ENCODE results near the gene PLS3. TPM values are rescaled to one million over a fixed set of nuclear protein-coding genes. Genes with fewer than 3 reads are reported as not detected.
"Not testable (repeated sequence)": the region's sequence is repeated elsewhere in the genome, so short reads cannot be mapped to it uniquely, and the experiment has no call there.

The PLS3 gene
- total and polyA plus RNA-seq, 8 donors: 186 to 354 (median 300) TPM

DNA sequence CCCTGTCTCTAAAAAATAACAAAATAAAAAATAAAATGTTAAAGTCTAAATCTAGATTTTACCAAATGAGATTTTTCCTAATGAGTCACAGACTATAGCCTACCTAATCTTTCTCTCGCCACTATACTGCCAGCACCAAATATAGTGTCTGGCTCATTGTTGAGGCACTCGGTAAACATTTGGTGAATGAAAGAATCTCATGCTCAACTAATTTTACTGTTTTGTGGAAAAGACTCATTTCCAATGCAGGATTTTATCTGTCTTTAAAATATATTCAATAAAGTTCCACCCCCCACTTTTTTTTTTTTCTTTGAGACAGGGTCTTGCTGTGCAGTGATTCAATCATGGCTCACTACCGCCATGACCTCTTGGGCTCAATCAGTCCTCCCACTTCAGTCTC lies 71.5 kb downstream of the PLS3 start:
- no peak overlapping the region for H3K27ac ChIP-seq
- peaks cover 0 to 12% of the 10 kb centered on the region in 2 donors for H3K27me3 ChIP-seq
- H3K4me1 ChIP-seq: no peaks in the 10 kb centered on the region
- TF ChIP-seq, protein P1, sequence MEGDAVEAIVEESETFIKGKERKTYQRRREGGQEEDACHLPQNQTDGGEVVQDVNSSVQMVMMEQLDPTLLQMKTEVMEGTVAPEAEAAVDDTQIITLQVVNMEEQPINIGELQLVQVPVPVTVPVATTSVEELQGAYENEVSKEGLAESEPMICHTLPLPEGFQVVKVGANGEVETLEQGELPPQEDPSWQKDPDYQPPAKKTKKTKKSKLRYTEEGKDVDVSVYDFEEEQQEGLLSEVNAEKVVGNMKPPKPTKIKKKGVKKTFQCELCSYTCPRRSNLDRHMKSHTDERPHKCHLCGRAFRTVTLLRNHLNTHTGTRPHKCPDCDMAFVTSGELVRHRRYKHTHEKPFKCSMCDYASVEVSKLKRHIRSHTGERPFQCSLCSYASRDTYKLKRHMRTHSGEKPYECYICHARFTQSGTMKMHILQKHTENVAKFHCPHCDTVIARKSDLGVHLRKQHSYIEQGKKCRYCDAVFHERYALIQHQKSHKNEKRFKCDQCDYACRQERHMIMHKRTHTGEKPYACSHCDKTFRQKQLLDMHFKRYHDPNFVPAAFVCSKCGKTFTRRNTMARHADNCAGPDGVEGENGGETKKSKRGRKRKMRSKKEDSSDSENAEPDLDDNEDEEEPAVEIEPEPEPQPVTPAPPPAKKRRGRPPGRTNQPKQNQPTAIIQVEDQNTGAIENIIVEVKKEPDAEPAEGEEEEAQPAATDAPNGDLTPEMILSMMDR (IDR thresholded peaks at IDR 0.05): no peak
- H3K4me3 ChIP-seq: no peak overlapping the region
- ATAC-seq: no peak
- H3K36me3 ChIP-seq: no peaks in the 10 kb centered on the region
- no peak for DNase-seq
- H3K9me3 ChIP-seq: no peaks in the 10 kb centered on the region
- intact Hi-C loops (cut with DNase I): no loop called here

DNA sequence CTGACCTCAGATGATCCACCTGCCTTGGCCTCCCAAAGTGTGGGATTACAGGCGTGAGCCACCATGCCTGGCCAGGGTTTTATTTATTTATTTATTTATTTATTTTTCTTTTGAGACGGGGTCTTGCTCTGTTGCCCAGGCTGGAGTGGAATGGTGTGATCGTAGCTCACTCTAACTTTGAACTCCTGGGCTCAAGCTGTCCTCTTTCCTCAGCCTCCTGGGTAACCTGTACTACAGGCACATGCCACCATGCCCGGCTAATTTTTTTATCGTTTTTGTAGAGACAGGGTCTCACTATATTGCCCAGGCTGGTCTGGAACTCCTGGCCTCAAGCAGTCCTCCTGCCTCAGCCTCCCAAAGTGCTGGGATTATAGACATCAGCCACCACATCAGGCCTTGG lies 72.4 kb downstream of the PLS3 start:
- H3K9me3 ChIP-seq; H3K27ac ChIP-seq; H3K4me1 ChIP-seq; DNase-seq; H3K4me3 ChIP-seq; H3K36me3 ChIP-seq; ATAC-seq; intact Hi-C loops (cut with DNase I): not testable (repeated sequence)
- H3K27me3 ChIP-seq: peaks cover 0 to 12% of the 10 kb centered on the region in 2 donors

DNA sequence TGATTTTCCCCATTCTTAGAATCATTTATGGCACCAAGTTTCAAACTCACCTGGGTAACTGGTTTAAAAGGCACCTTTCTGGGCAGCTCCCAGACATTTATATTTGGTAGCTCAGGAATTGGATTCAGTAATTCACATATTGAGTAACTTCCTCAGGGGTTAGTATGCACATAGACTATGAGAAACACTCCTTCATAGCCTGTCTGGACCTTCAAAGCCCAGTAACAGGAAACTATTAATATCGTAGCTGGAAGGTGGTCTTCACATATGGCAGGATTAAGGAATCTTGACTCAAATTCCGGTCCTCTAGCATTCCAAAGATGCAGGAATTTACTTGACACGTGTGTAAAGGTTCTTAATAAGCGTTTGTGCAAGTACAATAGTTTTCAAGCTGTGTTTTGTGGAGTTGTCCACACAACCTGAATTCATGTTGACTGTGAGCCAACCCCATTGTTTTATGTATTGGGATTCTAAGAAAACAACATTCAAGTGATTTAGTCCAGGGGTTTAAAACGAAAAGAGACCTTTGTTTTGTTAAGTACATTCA lies 78.4 kb downstream of the PLS3 start:
- DNase-seq: no peak
- H3K36me3 ChIP-seq: peaks cover 0 to 5% of the 10 kb centered on the region in 2 donors
- no peak for ATAC-seq
- intact Hi-C loops (cut with DNase I): no loop called here
- H3K27me3 ChIP-seq: peaks cover 0 to 12% of the 10 kb centered on the region in 2 donors
- TF ChIP-seq, protein P1 (IDR thresholded peaks at IDR 0.05): no peak
- no peaks in the 10 kb centered on the region for H3K9me3 ChIP-seq
- H3K4me3 ChIP-seq: no peak overlapping the region
- peaks cover 0 to 8% of the 10 kb centered on the region in 2 donors for H3K4me1 ChIP-seq
- H3K27ac ChIP-seq: no peak overlapping the region

DNA sequence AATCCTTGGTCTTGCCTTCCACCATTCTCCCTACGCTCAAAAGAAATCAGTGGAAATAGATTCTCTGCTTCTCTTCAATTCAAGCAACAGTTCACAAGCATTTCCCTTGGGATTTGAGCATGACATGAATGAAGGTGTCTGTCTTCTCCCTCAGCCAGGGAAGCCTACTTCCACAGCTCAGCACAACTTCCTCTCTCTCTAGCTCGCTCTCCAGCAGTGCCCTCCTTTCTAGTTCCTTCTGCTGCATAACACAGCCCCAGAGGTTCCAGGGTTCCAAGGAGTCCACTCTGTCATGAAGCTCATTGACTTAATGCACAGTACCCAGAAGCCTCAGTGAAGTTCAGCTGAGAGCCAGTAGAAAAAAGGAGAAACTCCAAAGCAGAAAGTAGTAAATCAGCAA lies 81.3 kb downstream of the PLS3 start:
- H3K9me3 ChIP-seq: no peaks in the 10 kb centered on the region
- intact Hi-C loops (cut with DNase I): no loop called here
- H3K36me3 ChIP-seq: peaks cover 0 to 13% of the 10 kb centered on the region in 2 donors
- H3K27ac ChIP-seq: peak overlapping the region in 1 of 2 donors; percentile 21
- peaks cover 0 to 8% of the 10 kb centered on the region in 2 donors for H3K27me3 ChIP-seq
- TF ChIP-seq, protein P1 (IDR thresholded peaks at IDR 0.05): no peak
- no peak for DNase-seq
- H3K4me3 ChIP-seq: no peak overlapping the region
- peak; percentile 55 for ATAC-seq
- H3K4me1 ChIP-seq: peaks cover 0 to 8% of the 10 kb centered on the region in 2 donors

DNA sequence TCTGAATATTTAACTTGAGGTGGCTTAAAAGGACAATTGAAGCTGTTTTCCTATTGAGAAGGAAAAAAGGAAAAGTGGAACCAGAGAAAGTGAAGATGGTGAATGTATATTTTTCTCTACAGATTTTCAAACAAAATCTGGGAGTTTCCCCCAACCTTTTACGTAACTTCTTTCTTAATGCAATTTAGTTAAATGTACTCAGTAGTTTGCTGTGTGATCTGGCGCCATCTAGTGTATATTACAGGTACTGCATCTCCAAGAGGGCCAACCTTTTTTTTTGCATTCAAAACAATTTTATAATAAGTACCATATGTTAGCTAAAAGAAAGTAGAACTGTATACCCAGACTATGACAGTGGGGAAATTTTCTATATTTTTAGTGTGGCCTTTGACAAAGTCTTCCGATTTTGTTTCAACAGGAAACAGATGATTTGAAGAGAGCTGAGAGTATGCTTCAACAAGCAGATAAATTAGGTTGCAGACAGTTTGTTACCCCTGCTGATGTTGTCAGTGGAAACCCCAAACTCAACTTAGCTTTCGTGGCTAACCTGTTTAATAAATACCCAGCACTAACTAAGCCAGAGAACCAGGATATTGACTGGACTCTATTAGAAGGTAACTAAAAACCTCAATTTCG lies 82.0 kb downstream of the PLS3 start:
- Histone ChIP-seq H3K27me3 (peaks cover 0 to 8% of the 10 kb centered on the region in 2 donors), H3K4me1 (peaks cover 0 to 8% of the 10 kb centered on the region in 2 donors), H3K4me3 (no peak overlapping the region), H3K9me3 (no peaks in the 10 kb centered on the region), H3K36me3 (peaks cover 0 to 16% of the 10 kb centered on the region in 2 donors), H3K27ac (peak overlapping the region in 1 of 2 donors; percentile 21)
- intact Hi-C loops (cut with DNase I): no loop called here
- ATAC-seq: peak; percentile 87
- DNase-seq: peak in 2 of 4 donors; percentile 64 to 72
- TF ChIP-seq, protein P1 (IDR thresholded peaks at IDR 0.05): peak; percentile 71 to 100

DNA sequence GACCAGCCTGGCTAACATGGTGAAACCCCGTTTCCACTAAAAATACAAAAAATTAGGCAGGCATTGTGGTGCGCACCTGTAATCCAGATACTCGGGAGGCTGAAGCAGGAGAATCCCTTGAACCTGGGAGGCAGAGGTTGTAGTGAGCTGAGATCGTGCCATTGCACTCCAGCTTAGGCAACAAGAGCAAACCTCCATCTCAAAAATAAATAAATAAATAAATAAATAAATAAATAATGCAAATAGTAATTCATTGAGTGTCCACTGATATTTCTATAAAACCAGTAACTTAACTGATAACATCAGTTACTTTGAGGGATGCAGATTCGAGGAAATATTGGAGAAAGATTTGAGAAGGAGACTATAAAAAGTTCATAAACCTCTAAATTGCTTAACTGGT lies 83.4 kb downstream of the PLS3 start:
- H3K9me3 ChIP-seq; H3K4me1 ChIP-seq; ATAC-seq; intact Hi-C loops (cut with DNase I); H3K27ac ChIP-seq; H3K27me3 ChIP-seq; DNase-seq; H3K4me3 ChIP-seq: not testable (repeated sequence)
- peaks cover 0 to 16% of the 10 kb centered on the region in 2 donors for H3K36me3 ChIP-seq

Data from left lung (tissue), 10 donors.